ENCODE data around the gene MMD. TPM values are rescaled to one million over a fixed set of nuclear protein-coding genes. Genes with fewer than 3 reads are reported as not detected.
"Not testable (repeated sequence)": the region's sequence is repeated elsewhere in the genome, so short reads cannot be mapped to it uniquely, and the experiment has no call there.

Gene MMD
- total RNA-seq, 6 experiments from 2014 or later = 2.8 to 17.2 (median 12.4) TPM

GRCh38 chr17:55432358-55433028, 10.9 kb upstream of the MMD start:
- intact Hi-C loops (cut with DNase I) = no loop called here
- Histone ChIP-seq H3K27me3 (no peaks in the 10 kb centered on the region), H3K36me3 (no peaks in the 10 kb centered on the region), H3K4me3 (no peak overlapping the region), H3K9me3 (no peaks in the 10 kb centered on the region), H3K4me1 (peaks cover 0 to 20% (median 4%) of the 10 kb centered on the region in 4 donors), H3K27ac (peak overlapping the region; percentile 71 to 85 (median 85))
- DNase-seq (no peak), ATAC-seq (no peak)
- WGBS (ENCODE audit: insufficient coverage, low coverage, low lambda C conversion rate, missing lambda C conversion rate) = 56% methylated on average over 3 of the region's 4 CpGs
- TF ChIP-seq POLR2A (IDR thresholded peaks at IDR 0.05) = no peak
- TF ChIP-seq, protein P1, sequence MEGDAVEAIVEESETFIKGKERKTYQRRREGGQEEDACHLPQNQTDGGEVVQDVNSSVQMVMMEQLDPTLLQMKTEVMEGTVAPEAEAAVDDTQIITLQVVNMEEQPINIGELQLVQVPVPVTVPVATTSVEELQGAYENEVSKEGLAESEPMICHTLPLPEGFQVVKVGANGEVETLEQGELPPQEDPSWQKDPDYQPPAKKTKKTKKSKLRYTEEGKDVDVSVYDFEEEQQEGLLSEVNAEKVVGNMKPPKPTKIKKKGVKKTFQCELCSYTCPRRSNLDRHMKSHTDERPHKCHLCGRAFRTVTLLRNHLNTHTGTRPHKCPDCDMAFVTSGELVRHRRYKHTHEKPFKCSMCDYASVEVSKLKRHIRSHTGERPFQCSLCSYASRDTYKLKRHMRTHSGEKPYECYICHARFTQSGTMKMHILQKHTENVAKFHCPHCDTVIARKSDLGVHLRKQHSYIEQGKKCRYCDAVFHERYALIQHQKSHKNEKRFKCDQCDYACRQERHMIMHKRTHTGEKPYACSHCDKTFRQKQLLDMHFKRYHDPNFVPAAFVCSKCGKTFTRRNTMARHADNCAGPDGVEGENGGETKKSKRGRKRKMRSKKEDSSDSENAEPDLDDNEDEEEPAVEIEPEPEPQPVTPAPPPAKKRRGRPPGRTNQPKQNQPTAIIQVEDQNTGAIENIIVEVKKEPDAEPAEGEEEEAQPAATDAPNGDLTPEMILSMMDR (IDR thresholded peaks at IDR 0.05) = no peak

DNA sequence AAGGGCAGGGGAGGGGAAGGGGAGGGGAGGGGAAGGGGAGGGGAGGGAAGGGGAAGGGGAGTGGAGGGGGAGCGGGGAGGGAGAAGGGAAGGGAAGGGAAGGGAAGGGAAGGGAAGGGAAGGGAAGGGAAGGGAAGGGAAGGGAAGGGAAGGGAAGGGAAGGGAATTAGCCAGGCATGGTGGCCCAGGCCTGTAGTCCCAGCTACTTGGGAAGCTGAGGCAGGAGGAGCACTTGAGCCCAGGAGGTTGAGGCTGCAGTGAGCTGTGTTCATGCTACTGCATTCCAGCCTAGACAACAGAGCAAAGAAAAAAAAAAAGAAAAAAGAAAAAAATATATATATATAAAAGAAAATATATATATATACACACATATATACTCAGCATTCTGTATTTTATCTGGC, 10.3 kb upstream of the MMD start:
- H3K27ac ChIP-seq; intact Hi-C loops (cut with DNase I); ATAC-seq; H3K4me3 ChIP-seq; DNase-seq; H3K27me3 ChIP-seq; H3K36me3 ChIP-seq; H3K9me3 ChIP-seq: not testable (repeated sequence)
- H3K4me1 ChIP-seq = peaks cover 0 to 20% (median 4%) of the 10 kb centered on the region in 4 donors
- WGBS (ENCODE audit: insufficient coverage, low coverage, low lambda C conversion rate, missing lambda C conversion rate) = no CpG with 5 or more reads among the region's 1 CpG

DNA sequence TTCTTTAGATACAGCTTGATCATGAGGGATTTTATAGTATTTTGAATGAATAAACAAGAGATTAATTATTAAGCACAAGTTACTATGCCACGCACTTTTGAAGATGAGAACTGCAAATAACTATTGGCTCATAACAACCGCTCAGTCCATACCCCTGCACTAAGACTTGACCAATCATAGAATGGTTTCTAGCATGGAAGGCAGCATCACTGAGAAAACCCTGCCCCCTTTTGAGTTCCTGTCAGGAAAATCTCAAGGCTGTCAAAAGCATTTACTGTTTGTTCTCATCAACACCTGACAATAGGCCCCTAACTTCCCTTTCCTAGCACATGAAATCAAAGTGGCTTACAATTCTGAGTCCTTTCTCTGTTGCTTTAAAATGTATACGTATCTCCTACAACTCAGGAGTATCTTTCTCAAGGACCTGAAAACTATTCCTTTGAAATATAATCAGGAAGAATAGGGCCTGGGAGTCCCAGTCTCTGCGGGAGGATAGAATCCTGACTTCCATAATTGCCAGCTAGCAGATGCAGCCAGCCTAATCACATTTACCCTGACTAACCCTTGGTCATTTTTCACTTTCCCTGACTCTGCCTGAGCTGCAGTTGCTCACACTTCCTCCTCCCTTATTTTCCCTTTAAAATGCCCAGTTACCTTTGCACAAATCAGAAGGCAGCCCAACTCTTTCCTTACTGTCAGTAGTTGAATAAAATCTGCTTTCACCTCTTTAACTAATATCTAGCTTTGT, 9.1 kb upstream of the MMD start:
- intact Hi-C loops (cut with DNase I) = no loop called here
- WGBS (ENCODE audit: insufficient coverage, low coverage, low lambda C conversion rate, missing lambda C conversion rate) = 40% methylated on average over 4 of the region's 4 CpGs
- no peaks in the 10 kb centered on the region for H3K9me3 ChIP-seq
- no peak for TF ChIP-seq POLR2A (IDR thresholded peaks at IDR 0.05)
- TF ChIP-seq, protein P1 (IDR thresholded peaks at IDR 0.05) = no peak
- H3K27ac ChIP-seq = no peak overlapping the region
- ATAC-seq (no peak), DNase-seq (no peak)
- H3K36me3 ChIP-seq = no peaks in the 10 kb centered on the region
- no peak overlapping the region for H3K4me3 ChIP-seq
- no peaks in the 10 kb centered on the region for H3K27me3 ChIP-seq
- H3K4me1 ChIP-seq = peaks cover 0 to 20% (median 4%) of the 10 kb centered on the region in 4 donors

DNA sequence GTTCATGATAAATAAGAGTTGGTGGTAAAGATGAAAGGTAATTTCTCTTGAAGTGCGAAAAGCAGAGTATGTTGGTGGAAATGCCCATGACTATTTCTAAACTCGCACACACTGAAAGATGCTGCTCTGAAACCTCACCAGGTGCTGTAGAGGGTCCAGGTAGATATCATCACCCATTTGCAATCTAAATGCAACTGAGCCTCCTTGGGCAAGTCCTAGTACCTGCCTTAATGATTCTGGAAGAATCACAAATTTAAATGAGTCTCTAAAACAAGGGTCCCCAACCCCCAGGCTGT, 5.9 kb upstream of the MMD start:
- Histone ChIP-seq H3K27me3 (no peaks in the 10 kb centered on the region), H3K4me3 (no peak overlapping the region), H3K27ac (no peak overlapping the region), H3K9me3 (no peaks in the 10 kb centered on the region), H3K4me1 (peaks cover 0 to 9% (median 0%) of the 10 kb centered on the region in 4 donors), H3K36me3 (no peaks in the 10 kb centered on the region)
- no peak for ATAC-seq
- no peak for TF ChIP-seq POLR2A (IDR thresholded peaks at IDR 0.05)
- TF ChIP-seq, protein P1 (IDR thresholded peaks at IDR 0.05) = no peak
- no CpG with 5 or more reads among the region's 2 CpGs for WGBS (ENCODE audit: insufficient coverage, low coverage, low lambda C conversion rate, missing lambda C conversion rate)
- intact Hi-C loops (cut with DNase I) = no loop called here
- DNase-seq = no peak

- no peak for DNase-seq
- no peak for ATAC-seq
- 46% methylated on average over 2 of the region's 2 CpGs for WGBS (ENCODE audit: insufficient coverage, low coverage, low lambda C conversion rate, missing lambda C conversion rate)
- no peaks in the 10 kb centered on the region for H3K36me3 ChIP-seq
- no peaks in the 10 kb centered on the region for H3K27me3 ChIP-seq
- H3K4me1 ChIP-seq = peaks cover 0 to 12% (median 2%) of the 10 kb centered on the region in 4 donors
- TF ChIP-seq POLR2A (IDR thresholded peaks at IDR 0.05) = no peak
- TF ChIP-seq, protein P1 (IDR thresholded peaks at IDR 0.05) = no peak
- intact Hi-C loops (cut with DNase I) = no loop called here
- H3K27ac ChIP-seq = no peak overlapping the region
- no peaks in the 10 kb centered on the region for H3K9me3 ChIP-seq
- no peak overlapping the region for H3K4me3 ChIP-seq
Observed at GRCh38 chr17:55426851-55427586, 5.4 kb upstream of the MMD start.
